NCI-H345 (cell line): ENCODE data around the gene PNLIPRP1.

Experiments
- DNase-seq: peaks from one replicate; lab custom pipeline; 2025; lab: John Stamatoyannopoulos, UW

PNLIPRP1 gene

GRCh38 chr10:116590590-116591444 is at the start of gene PNLIPRP1:
Gene PNLIPRP1, plus strand, starts transcription at chr10:116590959. Its CDS starts 171 bp downstream, at chr10:116591130.
- no peak for DNase-seq

- DNase-seq = no peak
These were observed 48.6 kb upstream of the PNLIPRP1 start for GRCh38 chr10:116542007-116542677.

GRCh38 chr10:116545122-116545521 is 45.6 kb upstream of the PNLIPRP1 start:
- DNase-seq = no peak

DNA sequence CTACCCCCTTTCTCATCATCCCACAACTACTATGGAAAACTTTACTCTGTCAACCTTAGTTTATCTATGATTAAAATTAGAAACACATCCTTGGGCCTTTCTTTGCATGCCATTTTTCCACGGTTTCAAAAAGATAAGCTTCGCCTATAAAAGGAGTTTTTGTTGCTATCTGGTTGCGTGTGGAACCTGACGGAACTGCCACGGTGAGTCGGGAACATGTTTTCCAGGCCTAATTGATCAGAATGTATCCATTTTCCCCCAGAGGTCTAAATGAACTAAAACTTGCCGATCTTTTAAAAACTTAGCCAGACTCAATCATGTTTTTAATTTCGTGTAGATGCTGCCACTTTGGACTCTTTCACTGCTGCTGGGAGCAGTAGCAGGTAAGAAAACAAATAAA is 45.0 kb upstream of the PNLIPRP1 start, which contains the start of gene PNLIP:
Gene PNLIP, plus strand, starts transcription at position 176 of the 400 bp plus-strand sequence. Its CDS starts 162 bp downstream, at position 338.
- DNase-seq = no peak

DNA sequence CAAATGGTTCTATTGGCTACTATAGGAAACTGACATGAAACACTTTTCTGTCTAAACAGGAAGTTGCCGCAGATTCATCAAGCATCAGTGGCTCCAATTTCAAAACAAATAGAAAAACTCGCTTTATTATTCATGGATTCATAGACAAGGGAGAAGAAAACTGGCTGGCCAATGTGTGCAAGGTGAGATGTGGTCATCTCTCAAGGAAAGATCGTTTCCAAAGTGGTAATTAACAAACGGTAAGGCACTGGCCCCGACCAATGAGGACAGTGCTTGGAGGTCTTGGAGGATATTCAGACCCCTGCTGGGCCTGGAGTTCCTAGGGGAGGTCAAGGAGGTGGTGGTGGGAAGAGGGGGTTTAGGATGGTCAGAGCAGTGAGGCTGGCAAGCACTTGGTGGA is 42.5 kb upstream of the PNLIPRP1 start:
- no peak for DNase-seq

GRCh38 chr10:116553378-116553980 is 37.3 kb upstream of the PNLIPRP1 start:
- no peak for DNase-seq

GRCh38 chr10:116554628-116555027 is 36.1 kb upstream of the PNLIPRP1 start:
- no peak for DNase-seq

DNA sequence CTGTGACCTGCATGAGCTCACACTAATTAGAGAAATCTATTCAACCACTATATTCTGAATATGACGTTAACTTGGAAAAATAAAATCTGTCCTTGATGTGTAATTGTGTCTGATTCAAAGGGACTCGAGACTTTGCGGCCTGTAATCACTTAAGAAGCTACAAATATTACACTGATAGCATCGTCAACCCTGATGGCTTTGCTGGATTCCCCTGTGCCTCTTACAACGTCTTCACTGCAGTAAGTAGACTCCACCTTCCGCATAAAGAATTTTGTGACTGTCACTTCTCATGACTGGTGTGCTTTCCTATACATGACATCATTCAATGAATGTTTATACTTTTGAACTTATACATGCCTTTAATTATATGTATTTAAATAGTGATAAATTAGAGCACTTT is 34.9 kb upstream of the PNLIPRP1 start:
- no peak for DNase-seq

GRCh38 chr10:116557305-116557880 is 33.4 kb upstream of the PNLIPRP1 start:
- no peak for DNase-seq

DNA sequence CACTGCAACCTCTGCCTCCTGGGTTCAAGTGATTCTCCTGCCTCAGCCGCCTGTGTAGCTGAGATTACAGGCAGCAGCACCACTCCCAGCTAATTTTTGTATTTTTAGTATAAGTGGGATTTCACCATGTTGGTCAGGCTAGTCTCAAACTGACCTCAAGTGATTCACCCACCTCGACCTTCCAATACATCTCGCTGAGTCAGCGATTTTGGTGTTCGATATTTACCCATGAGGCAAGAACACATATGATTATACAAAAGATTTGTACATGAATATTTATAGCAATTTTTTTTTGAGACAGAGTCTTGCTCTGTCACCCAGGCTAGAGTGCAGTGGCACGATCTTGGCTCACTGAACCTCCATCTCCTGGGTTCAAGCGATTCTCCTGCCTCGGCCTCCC is 25.2 kb upstream of the PNLIPRP1 start:
- DNase-seq = no peak

DNA sequence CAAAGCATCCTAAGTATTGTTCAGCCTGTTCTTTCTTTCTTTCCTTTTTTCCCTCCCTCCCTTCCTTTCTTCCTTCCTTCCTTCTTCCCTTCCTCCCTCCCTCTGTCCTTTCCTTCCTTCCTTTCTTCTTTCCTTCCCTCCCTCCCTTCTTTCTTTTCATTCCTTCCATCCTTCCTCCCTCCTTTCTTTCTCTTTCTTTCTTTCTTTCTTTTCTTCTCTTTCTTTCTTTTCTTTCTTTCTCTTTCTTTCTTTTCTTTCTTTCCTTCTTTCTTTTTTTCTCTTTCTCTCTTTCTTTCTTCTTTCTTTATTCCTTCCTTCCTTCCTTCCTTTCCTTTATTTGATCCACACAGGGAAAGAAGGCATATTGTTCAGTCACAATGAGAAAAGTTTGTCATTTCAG is 23.8 kb upstream of the PNLIPRP1 start:
- no peak for DNase-seq

- no peak for DNase-seq
These were observed 23.4 kb upstream of the PNLIPRP1 start for GRCh38 chr10:116567335-116567734.

DNA sequence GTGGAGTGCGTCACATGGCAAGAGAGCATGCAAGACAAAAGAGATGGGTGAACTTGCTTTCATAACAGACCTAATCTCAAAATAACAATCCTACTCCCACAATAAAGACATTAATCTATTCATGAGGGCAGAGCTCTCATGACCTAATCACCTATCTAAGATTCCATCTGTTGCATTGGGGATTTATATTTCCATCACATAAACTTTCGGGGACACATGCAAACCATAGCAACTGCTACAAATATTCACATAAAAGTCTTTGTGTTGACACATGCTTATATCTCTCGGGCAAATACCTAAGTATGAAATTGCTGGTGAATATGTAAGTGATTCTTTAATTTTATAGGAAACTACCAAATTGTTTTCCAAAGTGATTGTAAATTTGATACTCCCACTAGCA is 16.0 kb upstream of the PNLIPRP1 start:
- DNase-seq = no peak

DNA sequence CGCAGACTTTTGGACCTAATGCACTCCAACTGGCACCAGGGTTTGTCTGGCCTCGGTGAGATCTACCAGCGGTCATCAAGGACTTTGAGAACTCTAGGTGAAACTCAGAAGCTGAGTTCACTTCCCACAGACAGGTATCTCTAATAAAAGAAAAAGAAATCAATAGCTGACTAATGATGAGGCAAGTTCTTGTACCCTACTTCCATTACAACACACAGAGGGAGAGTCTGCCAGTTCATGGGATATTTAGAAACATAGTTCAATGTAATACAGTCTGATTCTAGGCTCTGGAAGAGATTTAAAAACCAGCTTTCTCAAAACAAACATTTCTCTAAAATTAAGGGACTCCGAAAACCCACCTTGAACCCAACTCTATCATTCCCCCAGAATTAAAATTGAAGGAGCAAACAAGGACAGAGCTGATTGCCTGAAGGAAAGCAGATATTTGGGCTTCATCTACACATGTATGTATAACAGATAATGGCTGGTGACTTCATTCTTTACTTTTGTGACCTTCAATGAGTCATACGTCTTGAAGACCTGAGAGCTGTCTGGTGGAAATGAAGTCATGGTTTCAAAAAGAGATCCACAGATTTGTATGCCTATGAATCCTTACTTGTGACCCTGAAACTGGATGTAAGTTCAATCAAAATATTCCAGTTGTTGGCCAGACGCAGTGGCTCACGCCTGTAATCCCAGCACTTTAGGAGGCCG is 2.7 kb upstream of the PNLIPRP1 start:
- DNase-seq = no peak

- no peak for DNase-seq
These were observed 1.8 kb upstream of the PNLIPRP1 start for GRCh38 chr10:116588995-116589394.

DNA sequence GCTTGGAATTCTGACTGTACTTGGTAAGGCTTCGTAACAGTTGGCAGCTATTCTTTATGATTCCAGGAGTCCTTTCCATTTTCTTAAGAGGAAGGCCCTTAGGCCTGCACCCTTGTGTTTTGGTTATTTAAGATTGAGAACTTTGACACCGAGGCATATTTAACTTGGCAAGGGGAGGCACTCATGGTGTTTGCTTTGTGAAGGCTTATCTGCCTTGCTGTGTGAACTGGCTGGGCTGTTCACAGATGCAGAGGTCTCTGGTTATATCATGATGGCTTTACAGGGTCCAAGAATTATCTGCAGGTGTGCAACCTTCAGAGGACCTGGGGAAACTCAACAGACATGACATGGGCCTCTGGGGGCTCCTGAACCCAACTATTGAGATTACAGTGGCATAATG is 833 bp upstream of the PNLIPRP1 start:
- DNase-seq = no peak

DNA sequence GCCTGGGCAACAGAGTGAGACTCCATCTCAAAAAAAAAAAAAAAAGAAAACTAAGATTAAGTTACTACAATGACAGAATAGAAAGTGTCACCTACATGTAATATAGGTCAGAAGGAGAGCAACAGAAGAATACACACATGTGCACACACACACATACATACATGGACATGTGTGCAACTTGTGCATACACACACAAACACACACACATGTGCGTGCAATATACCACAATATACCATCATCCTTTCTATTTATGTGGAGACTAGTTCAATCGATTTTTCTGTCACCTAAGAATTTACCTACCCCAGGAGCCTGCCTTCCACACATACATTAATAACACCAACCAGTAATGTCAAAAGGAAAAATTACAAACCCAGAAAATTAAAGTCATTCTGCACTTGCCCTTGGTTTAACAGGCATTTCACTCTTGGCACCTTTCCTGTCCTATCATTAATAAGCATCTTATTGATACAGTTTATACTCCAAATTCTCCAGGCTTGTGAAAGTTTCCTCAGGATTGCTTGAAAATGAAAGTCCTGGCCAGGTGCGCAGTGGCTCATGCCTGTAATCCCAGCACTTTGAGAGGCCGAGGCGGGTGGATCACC is 2.5 kb downstream of the PNLIPRP1 start:
- no peak for DNase-seq

DNA sequence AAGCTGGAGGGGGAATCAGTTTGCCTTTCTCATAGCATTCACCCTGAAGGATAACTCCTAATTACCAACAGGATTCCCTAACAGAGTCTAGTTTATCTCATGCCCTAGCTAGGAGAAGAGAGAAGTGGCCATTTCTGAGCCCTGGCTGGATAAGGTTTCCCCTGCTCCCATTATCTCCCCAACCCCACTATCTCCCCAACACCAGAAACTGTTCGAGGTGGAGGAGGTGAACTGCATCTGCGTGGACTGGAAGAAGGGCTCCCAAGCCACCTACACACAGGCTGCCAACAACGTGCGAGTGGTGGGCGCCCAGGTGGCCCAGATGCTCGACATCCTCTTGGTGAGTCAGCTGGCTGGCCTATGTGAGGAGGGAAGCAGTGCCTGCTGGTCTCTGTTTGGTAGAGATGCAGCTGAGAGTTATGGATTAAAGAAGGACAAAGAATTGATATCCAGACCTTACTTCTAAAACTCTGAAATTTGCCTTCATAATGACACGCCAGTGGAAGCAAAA is 3.8 kb downstream of the PNLIPRP1 start:
- no peak for DNase-seq

GRCh38 chr10:116596062-116596461 is 5.3 kb downstream of the PNLIPRP1 start:
- no peak for DNase-seq

DNA sequence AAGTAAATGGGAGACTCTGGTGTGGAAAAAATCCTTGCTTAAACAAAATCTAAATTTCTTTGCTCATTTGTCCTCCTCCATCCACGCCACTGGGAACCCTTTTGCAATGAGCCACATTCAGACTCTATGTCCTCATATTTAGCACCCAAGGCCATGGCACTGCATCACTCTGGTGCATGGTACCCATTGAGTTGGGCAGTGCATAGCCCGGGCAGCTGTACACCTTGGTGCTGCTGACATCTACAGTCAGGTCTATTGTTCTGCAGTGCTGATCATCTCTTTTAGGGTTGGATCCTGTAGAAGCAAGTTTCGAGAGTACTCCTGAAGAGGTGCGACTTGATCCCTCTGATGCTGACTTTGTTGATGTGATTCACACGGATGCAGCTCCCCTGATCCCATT is 6.8 kb downstream of the PNLIPRP1 start:
- DNase-seq = no peak

DNA sequence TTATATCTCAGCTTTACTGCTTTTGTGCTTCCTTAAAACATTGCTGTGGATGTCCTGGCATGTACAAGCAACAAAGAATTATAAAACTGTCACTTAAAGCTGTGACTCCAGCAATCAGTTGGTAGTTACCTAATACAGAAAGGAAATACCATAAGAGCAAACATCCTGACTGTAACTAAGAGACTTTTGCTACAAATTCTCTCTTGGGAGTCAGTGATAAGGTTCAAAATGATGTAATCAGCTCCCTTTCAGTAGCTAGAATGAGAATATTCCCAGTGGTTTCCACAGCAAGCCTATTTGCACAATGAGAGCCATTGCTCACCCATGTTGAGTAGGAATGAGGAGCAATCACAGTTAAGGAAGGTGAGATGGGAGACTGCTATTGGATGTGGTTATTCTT is 7.6 kb downstream of the PNLIPRP1 start:
- DNase-seq = no peak
